RWPE2 (cell line): ENCODE results near the gene GPATCH2.

Source experiments
- ATAC-seq: fragments of 200-7000 bp; cut with Tn5 transposase; 3 replicates; pipeline ENCODE4 v1.9.1; 2021; ENCODE audit warnings: low read depth
- DNase-seq: peaks from one replicate; pipeline ENCODE4 v3.0.0-alpha.2; 2020; ENCODE audit warnings: low spot score
- H3K27ac ChIP-seq: fragments of 450-650 bp; 2 replicates; pipeline ENCODE4 v1.5.1; 2017; ENCODE audit warnings: mild to moderate bottlenecking; ENCODE audit not compliant: poor library complexity, severe bottlenecking
- H3K27me3 ChIP-seq: fragments of 250-450 bp; sonication (Bioruptor Pico); 2 replicates; pipeline ENCODE4 v1.5.1; 2021; ENCODE audit warnings: mild to moderate bottlenecking, moderate library complexity; ENCODE audit not compliant: insufficient read depth, poor library complexity, severe bottlenecking
- H3K36me3 ChIP-seq: fragments of 250-450 bp; sonication (Bioruptor Pico); 2 replicates; pipeline ENCODE4 v1.5.1; 2020; ENCODE audit warnings: low read depth, mild to moderate bottlenecking, moderate library complexity
- H3K4me1 ChIP-seq: fragments of 250-450 bp; sonication (Bioruptor Pico); 2 replicates; pipeline ENCODE4 v1.5.1; 2021; ENCODE audit warnings: mild to moderate bottlenecking, moderate library complexity; ENCODE audit not compliant: insufficient read depth, poor library complexity, severe bottlenecking
- H3K4me3 ChIP-seq: fragments of 250-450 bp; sonication (Bioruptor Pico); 2 replicates; pipeline ENCODE4 v1.5.1; 2021; ENCODE audit warnings: mild to moderate bottlenecking, moderate library complexity; ENCODE audit not compliant: severe bottlenecking
- H3K9me3 ChIP-seq: fragments of 250-450 bp; sonication (Bioruptor Pico); 2 replicates; pipeline ENCODE4 v1.5.1; 2021; ENCODE audit warnings: mild to moderate bottlenecking, moderate library complexity; ENCODE audit not compliant: severe bottlenecking
- CTCF ChIP-seq: fragments of 450-650 bp; IDR thresholded peaks from one replicate; pipeline ENCODE4 v1.5.1; 2017; ENCODE audit warnings: mild to moderate bottlenecking, moderate library complexity; ENCODE audit not compliant: poor library complexity, severe bottlenecking

Gene GPATCH2

GRCh38 chr1:217569021-217569420, 61.9 kb downstream of the GPATCH2 start:
- no peaks in the 10 kb centered on the region for H3K4me1 ChIP-seq
- no peak for DNase-seq
- ATAC-seq: no peak
- no peaks in the 10 kb centered on the region for H3K27me3 ChIP-seq
- no peak overlapping the region for H3K27ac ChIP-seq
- no peaks in the 10 kb centered on the region for H3K36me3 ChIP-seq
- H3K9me3 ChIP-seq: no peaks in the 10 kb centered on the region
- no peak for TF ChIP-seq CTCF
- no peak overlapping the region for H3K4me3 ChIP-seq

- no peak overlapping the region for H3K27ac ChIP-seq
- no peak overlapping the region for H3K4me3 ChIP-seq
- no peak for DNase-seq
- no peaks in the 10 kb centered on the region for H3K4me1 ChIP-seq
- no peaks in the 10 kb centered on the region for H3K36me3 ChIP-seq
- no peak for TF ChIP-seq CTCF
- ATAC-seq: no peak
- no peaks in the 10 kb centered on the region for H3K27me3 ChIP-seq
- H3K9me3 ChIP-seq: no peaks in the 10 kb centered on the region
Measured at GRCh38 chr1:217568200-217568599, 62.7 kb downstream of the GPATCH2 start.

GRCh38 chr1:217564833-217565232, 66.1 kb downstream of the GPATCH2 start:
- H3K27me3 ChIP-seq: no peaks in the 10 kb centered on the region
- H3K4me1 ChIP-seq: peaks cover 13% of the 10 kb centered on the region
- no peak overlapping the region for H3K4me3 ChIP-seq
- ATAC-seq (no peak), DNase-seq (no peak)
- H3K36me3 ChIP-seq: no peaks in the 10 kb centered on the region
- H3K9me3 ChIP-seq: no peaks in the 10 kb centered on the region
- no peak overlapping the region for H3K27ac ChIP-seq
- no peak for TF ChIP-seq CTCF

- H3K27me3 ChIP-seq: no peaks in the 10 kb centered on the region
- H3K36me3 ChIP-seq: no peaks in the 10 kb centered on the region
- TF ChIP-seq CTCF: no peak
- H3K27ac ChIP-seq: no peak overlapping the region
- DNase-seq (no peak), ATAC-seq (no peak)
- peaks cover 13% of the 10 kb centered on the region for H3K4me1 ChIP-seq
- H3K9me3 ChIP-seq: no peaks in the 10 kb centered on the region
- H3K4me3 ChIP-seq: no peak overlapping the region
Measured at GRCh38 chr1:217564207-217564606, 66.7 kb downstream of the GPATCH2 start.

GRCh38 chr1:217563179-217563578, 67.7 kb downstream of the GPATCH2 start:
- no peaks in the 10 kb centered on the region for H3K36me3 ChIP-seq
- H3K27me3 ChIP-seq: no peaks in the 10 kb centered on the region
- peak overlapping the region; percentile 64 for H3K27ac ChIP-seq
- H3K9me3 ChIP-seq: no peaks in the 10 kb centered on the region
- no peak for ATAC-seq
- H3K4me1 ChIP-seq: peaks cover 13% of the 10 kb centered on the region
- no peak overlapping the region for H3K4me3 ChIP-seq
- no peak for TF ChIP-seq CTCF
- no peak for DNase-seq
